Measurements from ENCODE around the gene MOB2. TPM values are rescaled to one million over a fixed set of nuclear protein-coding genes. Genes with fewer than 3 reads are reported as not detected.
A peak's percentile ranks its signal among the peaks of the same experiment; 100 is the strongest.

MOB2 gene
- total and polyA plus RNA-seq, 9 of the 15 experiments (the other 6 are each of a cell fraction or from before 2014, with no cell fraction given), result 0.17 to 36.8 (median 19.2) TPM

DNA sequence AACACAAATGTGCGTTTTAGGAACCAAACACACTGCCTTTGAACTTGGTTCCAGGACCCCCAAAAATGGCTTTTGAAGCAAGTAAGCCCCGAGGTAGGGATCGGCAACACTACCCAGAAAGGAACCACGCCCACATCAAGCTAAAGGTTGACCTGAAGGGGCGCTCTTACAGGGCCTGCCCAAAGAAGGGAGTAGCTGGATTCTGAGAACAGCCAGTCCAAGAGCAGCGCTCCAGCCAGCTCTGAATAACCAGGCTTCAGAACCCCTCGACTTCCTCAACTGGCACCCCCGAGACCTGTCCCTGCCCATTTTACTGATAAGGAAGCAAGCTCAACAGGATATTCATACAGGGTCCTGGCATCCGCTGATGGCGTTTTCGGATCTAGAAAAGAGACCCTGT is 18.9 kb upstream of the MOB2 start:
- POLR2A ChIA-PET, result interaction anchor here (0.5 kb wide), 1 partner anchor 1167 kb away, joined by 3 read pairs; no protein-coding TSS in a partner anchor

More for the DNA sequence above, 18.9 kb upstream of the MOB2 start:
- whole genome bisulfite sequencing (ENCODE audit: insufficient coverage, low coverage, missing lambda C conversion rate), result 32% methylated on average over 11 of the region's 11 CpGs
- Histone ChIP-seq H2AFZ (ENCODE audit: low read depth, low read length) (no peak overlapping the region), H3K79me2 (ENCODE audit: control insufficient read depth, insufficient read depth, low read length) (no peaks in the 10 kb centered on the region; the same call in 1 of the 3 replicates), H3K9me1 (ENCODE audit: control insufficient read depth, insufficient read depth, low read length) (no peaks in the 10 kb centered on the region), H3K36me3 (ENCODE audit: control insufficient read depth, insufficient read depth, low read length) (no peaks in the 10 kb centered on the region), H3K9ac (ENCODE audit: insufficient read depth in 1 of 2, low read depth in 2 of 2, low read length in 2 of 2) (no peak overlapping the region), H3K4me3 (no peak overlapping the region), H3K9me3 (replicated peaks; ENCODE audit: control insufficient read depth, insufficient read depth, low read depth, low read length) (0 out of 2 replicates have a peak, but pooled peaks cover 2% of the 10 kb centered on the region), H3K27ac (ENCODE audit: extremely low read depth, low read depth, low read length) (no peak overlapping the region), H3K27me3 (ENCODE audit: control insufficient read depth in 2 of 2, insufficient read depth in 2 of 2, low read length in 2 of 2) (no peaks in the 10 kb centered on the region), H4K20me1 (replicated peaks; ENCODE audit: control insufficient read depth, insufficient read depth, low read length) (peaks cover 29% of the 10 kb centered on the region), H3K4me2 (ENCODE audit: insufficient read depth, low read length) (no peak overlapping the region), H3K4me1 (replicated peaks in 1 of 2; ENCODE audit: control insufficient read depth in 2 of 2, insufficient read depth in 2 of 2, low read length in 2 of 2) (peaks cover 0 to 27% of the 10 kb centered on the region in 2 experiments; a peak in 2 of 5 replicates)
- CTCF ChIA-PET (ENCODE audit: low intra/inter-chr PET ratio), result no interaction called here
- peak; percentile 92 for ATAC-seq
- intact Hi-C loops (cut with micrococcal nuclease), result no loop called here
- peak; percentile 84 for TF ChIP-seq KLF13 (tag; IDR thresholded peaks at IDR 0.05; ENCODE audit: borderline replicate concordance, low read depth)
- TF ChIP-seq, protein P1, sequence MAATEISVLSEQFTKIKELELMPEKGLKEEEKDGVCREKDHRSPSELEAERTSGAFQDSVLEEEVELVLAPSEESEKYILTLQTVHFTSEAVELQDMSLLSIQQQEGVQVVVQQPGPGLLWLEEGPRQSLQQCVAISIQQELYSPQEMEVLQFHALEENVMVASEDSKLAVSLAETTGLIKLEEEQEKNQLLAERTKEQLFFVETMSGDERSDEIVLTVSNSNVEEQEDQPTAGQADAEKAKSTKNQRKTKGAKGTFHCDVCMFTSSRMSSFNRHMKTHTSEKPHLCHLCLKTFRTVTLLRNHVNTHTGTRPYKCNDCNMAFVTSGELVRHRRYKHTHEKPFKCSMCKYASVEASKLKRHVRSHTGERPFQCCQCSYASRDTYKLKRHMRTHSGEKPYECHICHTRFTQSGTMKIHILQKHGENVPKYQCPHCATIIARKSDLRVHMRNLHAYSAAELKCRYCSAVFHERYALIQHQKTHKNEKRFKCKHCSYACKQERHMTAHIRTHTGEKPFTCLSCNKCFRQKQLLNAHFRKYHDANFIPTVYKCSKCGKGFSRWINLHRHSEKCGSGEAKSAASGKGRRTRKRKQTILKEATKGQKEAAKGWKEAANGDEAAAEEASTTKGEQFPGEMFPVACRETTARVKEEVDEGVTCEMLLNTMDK (IDR thresholded peaks at IDR 0.05; ENCODE audit: borderline replicate concordance, insufficient read depth, low read depth, low read length, poor library complexity, severe bottlenecking), result peak; percentile 25
- no peak for TF ChIP-seq TCFL5 (CRISPR knock-in tag; conservative IDR thresholded peaks at IDR 0.05)
- TF ChIP-seq, protein P2, sequence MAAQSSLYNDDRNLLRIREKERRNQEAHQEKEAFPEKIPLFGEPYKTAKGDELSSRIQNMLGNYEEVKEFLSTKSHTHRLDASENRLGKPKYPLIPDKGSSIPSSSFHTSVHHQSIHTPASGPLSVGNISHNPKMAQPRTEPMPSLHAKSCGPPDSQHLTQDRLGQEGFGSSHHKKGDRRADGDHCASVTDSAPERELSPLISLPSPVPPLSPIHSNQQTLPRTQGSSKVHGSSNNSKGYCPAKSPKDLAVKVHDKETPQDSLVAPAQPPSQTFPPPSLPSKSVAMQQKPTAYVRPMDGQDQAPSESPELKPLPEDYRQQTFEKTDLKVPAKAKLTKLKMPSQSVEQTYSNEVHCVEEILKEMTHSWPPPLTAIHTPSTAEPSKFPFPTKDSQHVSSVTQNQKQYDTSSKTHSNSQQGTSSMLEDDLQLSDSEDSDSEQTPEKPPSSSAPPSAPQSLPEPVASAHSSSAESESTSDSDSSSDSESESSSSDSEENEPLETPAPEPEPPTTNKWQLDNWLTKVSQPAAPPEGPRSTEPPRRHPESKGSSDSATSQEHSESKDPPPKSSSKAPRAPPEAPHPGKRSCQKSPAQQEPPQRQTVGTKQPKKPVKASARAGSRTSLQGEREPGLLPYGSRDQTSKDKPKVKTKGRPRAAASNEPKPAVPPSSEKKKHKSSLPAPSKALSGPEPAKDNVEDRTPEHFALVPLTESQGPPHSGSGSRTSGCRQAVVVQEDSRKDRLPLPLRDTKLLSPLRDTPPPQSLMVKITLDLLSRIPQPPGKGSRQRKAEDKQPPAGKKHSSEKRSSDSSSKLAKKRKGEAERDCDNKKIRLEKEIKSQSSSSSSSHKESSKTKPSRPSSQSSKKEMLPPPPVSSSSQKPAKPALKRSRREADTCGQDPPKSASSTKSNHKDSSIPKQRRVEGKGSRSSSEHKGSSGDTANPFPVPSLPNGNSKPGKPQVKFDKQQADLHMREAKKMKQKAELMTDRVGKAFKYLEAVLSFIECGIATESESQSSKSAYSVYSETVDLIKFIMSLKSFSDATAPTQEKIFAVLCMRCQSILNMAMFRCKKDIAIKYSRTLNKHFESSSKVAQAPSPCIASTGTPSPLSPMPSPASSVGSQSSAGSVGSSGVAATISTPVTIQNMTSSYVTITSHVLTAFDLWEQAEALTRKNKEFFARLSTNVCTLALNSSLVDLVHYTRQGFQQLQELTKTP (IDR thresholded peaks at IDR 0.05; ENCODE audit: low read depth in 1 of 2, partially characterized antibody in 2 of 2), result no peak
- TF ChIP-seq, protein P3, sequence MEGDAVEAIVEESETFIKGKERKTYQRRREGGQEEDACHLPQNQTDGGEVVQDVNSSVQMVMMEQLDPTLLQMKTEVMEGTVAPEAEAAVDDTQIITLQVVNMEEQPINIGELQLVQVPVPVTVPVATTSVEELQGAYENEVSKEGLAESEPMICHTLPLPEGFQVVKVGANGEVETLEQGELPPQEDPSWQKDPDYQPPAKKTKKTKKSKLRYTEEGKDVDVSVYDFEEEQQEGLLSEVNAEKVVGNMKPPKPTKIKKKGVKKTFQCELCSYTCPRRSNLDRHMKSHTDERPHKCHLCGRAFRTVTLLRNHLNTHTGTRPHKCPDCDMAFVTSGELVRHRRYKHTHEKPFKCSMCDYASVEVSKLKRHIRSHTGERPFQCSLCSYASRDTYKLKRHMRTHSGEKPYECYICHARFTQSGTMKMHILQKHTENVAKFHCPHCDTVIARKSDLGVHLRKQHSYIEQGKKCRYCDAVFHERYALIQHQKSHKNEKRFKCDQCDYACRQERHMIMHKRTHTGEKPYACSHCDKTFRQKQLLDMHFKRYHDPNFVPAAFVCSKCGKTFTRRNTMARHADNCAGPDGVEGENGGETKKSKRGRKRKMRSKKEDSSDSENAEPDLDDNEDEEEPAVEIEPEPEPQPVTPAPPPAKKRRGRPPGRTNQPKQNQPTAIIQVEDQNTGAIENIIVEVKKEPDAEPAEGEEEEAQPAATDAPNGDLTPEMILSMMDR (IDR thresholded peaks at IDR 0.05 in 2 of 3, conservative IDR thresholded peaks at IDR 0.05 in 1 of 3; ENCODE audit: insufficient read depth in 2 of 3, low read depth in 1 of 3, low read length in 3 of 3), result peak; percentile 47 to 61 (median 53)
- FAIRE-seq, result no peak
- in situ Hi-C loops (cut with MboI), result no loop called here
- BruUV-seq (replicated peaks), result no TSS peak
- peak in 3 of 4 experiments; percentile 29 to 50 (median 36) for DNase-seq (ENCODE audit: extremely low read depth in 1 of 4, low spot score in 3 of 4)
